Stimulated activated CD4-positive, alpha-beta T cell treated with anti-CD3 and anti-CD28 coated beads, Interleukin-4, amount 100 ng/mL, for 48 hours (primary cell): ENCODE data around the gene ZDHHC7.
A peak's percentile ranks its signal among the peaks of the same experiment; 100 is the strongest.

Experiments used
- DNase-seq, 2 donors: peaks; one replicate each; pipeline ENCODE4 v3.0.0-alpha.2; 2020; ENCODE audit warnings: low read depth in 2 of 2

The ZDHHC7 gene

GRCh38 chr16:84993926-84994325, 17.4 kb downstream of the ZDHHC7 start:
- no peak for DNase-seq

DNA sequence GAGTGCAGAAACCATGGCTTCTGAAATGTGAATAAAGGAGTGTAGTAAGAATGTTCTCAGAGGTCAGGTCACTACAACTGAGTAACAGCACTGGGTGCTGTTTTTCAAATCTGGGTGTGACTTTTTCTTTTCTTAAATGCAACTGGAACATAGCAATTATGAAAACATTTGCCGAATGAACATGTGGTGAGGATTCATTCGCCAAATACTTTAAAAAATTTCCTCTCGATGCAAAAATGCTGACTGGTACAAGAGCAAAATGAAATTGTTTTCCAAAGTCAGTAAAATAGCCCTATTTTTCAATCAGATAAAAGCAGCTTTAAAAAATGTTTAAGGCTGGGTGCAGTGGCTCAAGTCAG, 18.6 kb downstream of the ZDHHC7 start:
- no peak for DNase-seq

DNA sequence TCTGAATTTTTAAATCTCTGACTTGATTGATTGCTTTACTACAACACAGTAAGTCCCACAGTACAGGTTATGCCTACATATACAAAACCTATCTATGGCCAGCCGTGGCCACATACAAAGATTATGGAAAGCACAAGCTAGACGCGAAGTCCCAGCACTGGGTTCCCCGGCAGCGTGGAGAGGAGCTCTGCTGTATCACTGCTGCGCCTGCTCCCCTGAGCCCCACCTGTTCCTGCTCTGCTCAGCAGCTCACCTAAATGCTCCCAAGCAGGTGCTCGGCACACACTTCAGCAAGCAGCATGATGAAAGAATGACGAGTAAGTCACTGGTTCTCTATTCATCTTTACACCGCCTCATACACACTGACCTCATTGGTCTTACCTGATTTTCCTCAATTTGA, 20.6 kb downstream of the ZDHHC7 start:
- DNase-seq = no peak

GRCh38 chr16:84989749-84990620, 21.4 kb downstream of the ZDHHC7 start:
- DNase-seq = no peak

DNA sequence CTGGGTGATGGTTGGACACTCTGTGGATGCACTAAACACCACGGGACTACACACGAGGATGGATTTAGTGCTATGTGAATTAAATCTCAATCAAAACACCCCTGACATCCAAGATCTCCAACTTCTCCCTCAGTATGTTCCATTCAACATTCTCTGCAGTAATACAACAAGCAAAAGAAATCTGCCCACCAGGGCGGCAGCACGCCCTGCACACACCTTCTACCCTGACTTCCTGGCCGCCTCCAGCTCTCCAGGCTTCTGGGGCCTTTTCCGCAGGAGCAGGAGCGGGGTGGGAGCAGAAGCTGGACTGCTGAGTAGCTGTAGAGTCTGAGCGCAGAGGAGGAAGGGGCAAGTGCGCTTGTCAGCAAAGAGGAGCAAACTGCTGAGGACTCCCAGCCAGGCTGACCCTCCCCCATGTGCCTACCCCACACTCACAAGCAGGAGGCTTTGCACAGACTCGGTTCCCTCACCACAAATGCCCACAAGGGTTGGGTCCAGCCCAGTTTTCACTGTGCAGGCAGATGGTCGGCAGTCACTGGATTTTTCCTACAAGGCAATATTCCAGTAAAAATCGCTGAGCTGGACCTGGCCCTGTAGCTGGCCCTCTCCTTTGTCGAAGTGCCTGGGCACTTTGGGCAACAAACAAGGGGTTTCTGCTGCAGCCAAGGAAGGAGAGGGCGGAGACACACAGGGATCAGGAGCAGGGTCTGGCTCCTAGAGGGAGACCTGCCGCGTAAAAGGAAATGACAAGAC, 22.8 kb downstream of the ZDHHC7 start:
- no peak for DNase-seq

DNA sequence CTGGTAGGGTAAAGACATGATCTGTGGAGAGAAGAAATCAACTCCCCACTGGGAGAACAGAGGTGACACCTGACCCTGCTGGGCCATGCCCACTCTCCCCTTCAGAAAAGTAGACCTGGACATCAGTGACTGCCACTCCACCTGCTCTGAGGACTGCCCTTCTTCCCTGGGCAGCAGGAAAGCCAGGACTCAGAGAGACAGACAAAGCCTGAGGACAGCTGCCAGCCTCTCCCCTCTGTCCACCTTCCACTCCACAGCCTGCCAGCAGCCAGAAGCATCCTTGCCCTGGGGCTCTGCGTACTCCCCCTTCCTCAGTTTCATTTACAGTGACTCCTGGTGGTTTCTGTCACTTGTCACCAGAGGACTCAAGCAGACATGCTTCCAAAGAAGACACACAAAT, 24.5 kb downstream of the ZDHHC7 start:
- DNase-seq = no peak

DNA sequence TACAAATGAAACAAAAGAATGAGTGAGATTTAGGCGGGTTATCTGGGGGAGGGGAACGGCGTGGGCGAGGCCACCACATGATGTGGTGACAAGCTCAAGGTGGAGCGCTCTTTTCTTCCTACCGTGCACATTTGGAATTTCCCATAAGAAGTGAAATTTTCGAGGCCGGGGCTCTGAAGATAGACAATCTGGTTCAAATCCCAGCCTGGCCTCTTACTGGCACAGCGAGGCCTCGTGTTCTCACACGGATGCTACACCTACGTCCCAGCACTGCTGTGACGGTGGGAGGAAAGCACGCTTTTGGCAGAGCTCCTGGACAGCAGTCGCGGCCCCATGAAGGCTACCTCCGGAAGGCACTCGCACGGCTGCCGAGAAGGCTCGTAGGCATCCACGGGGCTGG, 25.2 kb downstream of the ZDHHC7 start:
- peak in 1 of 2 donors; percentile 35 for DNase-seq

GRCh38 chr16:84985079-84986065, 26.0 kb downstream of the ZDHHC7 start:
- DNase-seq = no peak

DNA sequence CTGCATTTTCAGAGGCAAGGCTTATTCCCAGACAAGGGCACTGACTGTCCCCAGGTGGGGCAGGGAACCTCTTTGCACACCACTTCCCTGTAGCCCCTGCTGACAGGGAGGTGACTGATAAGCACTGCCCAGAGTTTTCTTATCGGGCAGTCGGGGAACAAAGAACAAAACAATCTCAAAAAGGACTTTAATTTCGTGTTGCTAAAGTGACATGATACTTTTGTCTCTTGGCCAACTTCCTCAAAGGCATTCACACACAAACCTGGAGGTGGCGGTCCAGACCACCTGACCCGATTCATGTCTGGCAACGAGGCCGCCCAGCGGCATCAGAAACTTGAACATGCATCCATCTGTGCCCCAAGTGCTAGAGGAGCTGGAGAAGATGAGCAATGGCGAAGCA, 28.9 kb downstream of the ZDHHC7 start:
- no peak for DNase-seq

DNA sequence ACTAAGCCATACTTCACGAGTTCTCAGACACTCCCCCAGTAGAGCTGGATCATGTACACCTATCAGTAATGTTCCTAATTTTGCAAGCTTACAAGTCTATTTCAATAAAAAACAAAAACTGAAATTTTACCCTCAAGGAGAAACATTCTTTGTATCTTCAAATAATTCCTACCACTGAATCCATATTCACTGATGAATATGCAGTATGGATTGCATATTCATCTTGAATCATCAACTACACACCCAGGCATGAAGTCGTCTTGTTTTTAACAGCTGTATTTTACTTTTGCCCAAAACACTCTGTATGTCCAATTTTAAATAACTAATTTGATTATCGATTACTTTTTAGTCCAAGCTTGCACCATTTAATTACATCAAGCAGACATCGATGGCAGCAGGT, 31.8 kb downstream of the ZDHHC7 start:
- DNase-seq = no peak

DNA sequence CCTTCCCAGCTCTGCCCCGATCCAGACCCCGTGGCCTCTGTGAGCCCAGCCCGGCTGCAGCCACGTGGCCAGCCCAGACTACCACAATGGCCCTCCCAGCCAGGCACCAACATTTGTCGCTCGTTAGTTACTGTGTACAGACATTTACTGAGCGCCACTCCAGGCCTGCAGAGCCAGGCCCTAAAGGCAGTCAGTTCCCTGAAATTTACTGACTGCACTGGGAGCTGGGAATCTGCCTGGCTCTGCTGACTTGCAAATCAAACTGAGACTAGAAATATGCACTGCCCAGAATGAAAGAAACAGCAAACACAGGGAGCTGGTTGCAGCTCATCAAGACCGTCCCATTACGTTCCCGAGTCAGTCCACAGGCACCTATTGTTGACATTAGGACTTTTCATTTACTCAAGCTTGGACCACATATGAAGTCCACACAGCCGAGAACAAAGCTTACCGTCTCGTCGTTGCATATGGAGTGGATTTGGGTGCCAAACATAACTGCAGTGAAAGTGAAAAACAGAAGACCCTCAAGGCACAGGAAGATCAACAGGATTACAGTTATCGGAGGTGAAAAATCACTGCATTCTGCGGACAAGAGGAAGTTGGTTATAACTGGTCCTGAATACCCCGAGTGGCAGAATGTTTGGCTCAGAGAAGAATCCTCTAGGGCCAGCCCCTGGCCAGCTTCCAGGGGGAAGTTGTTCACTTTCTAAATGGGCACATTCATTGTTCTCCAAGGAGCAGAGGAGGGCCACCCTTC, 34.5 kb downstream of the ZDHHC7 start:
- no peak for DNase-seq

DNA sequence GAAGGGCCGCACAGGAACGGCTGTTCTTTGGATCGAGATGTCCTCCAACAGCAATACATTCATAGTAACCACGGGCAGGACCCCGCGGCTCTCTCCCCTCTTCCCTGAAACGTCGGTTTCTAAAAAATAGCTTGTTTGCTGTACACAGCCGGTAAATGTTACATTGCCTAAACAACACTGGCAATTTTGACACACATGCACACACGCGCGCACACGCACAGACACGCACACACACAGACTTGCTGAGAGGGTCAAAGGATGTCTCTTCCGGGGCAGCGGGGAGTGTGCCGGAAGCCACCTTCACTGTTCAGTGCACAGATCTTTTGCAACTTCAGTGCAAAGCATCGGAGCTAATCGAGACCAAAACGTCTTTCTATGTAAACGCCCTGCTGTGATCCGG, 35.8 kb downstream of the ZDHHC7 start:
- no peak for DNase-seq

DNA sequence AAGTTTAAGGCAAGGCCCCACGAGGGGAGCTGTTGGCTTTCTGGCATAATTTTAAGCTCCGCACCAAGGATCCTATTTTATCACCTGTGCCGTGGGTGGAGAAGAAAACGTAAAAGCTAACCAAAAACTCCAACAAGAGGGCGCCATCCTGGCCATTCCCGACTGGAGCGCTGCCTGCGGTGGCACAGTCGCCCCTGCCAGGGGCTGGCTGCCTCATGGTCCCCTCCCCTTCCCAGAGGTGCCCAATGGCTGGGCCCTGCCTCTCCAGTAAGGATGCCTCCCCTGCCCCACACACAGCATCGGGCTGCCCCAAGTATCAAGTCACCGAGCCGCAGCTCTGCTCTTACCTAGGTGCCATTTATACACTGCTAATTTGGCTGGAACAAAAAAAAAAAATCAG, 36.3 kb downstream of the ZDHHC7 start:
- DNase-seq = no peak

- DNase-seq = no peak
Observed at GRCh38 chr16:84973776-84974523, 37.4 kb downstream of the ZDHHC7 start.

DNA sequence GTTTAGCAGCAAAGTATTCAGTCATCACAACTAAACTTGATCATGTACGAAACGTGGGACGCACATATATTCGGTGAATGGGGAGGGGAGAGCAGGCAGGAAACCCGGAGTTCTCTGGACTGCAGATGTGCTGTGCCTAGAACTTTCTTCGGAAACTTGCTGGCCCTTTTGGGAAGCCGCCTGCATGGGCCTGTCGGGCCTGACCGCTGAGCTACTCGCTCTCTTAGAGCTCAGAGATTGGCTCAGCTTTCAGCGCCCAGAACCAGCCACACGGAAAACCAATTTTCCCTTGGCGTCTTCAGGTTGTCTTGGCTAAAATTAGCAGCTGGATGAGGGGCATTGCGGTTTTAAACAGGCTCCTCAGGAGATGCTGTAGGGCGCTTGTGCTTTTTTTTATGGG, 38.1 kb downstream of the ZDHHC7 start:
- DNase-seq = no peak

GRCh38 chr16:84970447-84971127, 40.7 kb downstream of the ZDHHC7 start:
- DNase-seq = peak; percentile 66 to 75

GRCh38 chr16:84967828-84968227, 43.5 kb downstream of the ZDHHC7 start:
- DNase-seq = no peak

GRCh38 chr16:84965428-84966415, 45.6 kb downstream of the ZDHHC7 start:
- DNase-seq = no peak
